ENCODE results near the gene ORAI3. TPM values are rescaled to one million over a fixed set of nuclear protein-coding genes. Genes with fewer than 3 reads are reported as not detected.

ORAI3 gene
- total and polyA plus RNA-seq, 2 of the 13 experiments (the other 11 are each of a cell fraction or from before 2014, with no cell fraction given): 11.4 to 32.0 TPM

- TF ChIP-seq KDM6A (CRISPR knock-in tag; IDR thresholded peaks at IDR 0.05; ENCODE audit: low read depth) (no peak), ZNF530 (CRISPR knock-in tag; IDR thresholded peaks at IDR 0.05; ENCODE audit: low read depth) (no peak), HHEX (CRISPR knock-in tag; IDR thresholded peaks at IDR 0.05) (no peak), CREBL2 (CRISPR knock-in tag; IDR thresholded peaks at IDR 0.05; ENCODE audit: borderline replicate concordance) (peak; percentile 45; the same call in 1 of the 2 replicates), ZNF746 (CRISPR knock-in tag; IDR thresholded peaks at IDR 0.05) (no peak; the same call in 1 of the 2 replicates), ZNF33A (CRISPR knock-in tag; IDR thresholded peaks at IDR 0.05; ENCODE audit: borderline replicate concordance) (no peak), CCDC6 (CRISPR knock-in tag; IDR thresholded peaks at IDR 0.05) (no peak), ZNF543 (CRISPR knock-in tag; IDR thresholded peaks at IDR 0.05) (no peak), RFX1 (IDR thresholded peaks at IDR 0.05) (no peak), SNAPC4 (CRISPR knock-in tag; IDR thresholded peaks at IDR 0.05) (no peak), MAZ (IDR thresholded peaks at IDR 0.05; ENCODE audit: borderline replicate concordance, low read depth, low read length) (peak; percentile 97), MAZ (CRISPR knock-in tag; IDR thresholded peaks at IDR 0.05; ENCODE audit: low read depth) (peak; percentile 80; the same call in 1 of the 2 replicates), ZNF296 (CRISPR knock-in tag; conservative IDR thresholded peaks at IDR 0.05) (no peak), NR1H2 (CRISPR knock-in tag; IDR thresholded peaks at IDR 0.05; ENCODE audit: borderline replicate concordance, low read depth) (no peak), KLF9 (CRISPR knock-in tag; IDR thresholded peaks at IDR 0.05; ENCODE audit: low read depth) (no peak), ZNF615 (CRISPR knock-in tag; IDR thresholded peaks at IDR 0.05; ENCODE audit: borderline replicate concordance) (no peak), ZSCAN21 (CRISPR knock-in tag; IDR thresholded peaks at IDR 0.05; ENCODE audit: borderline replicate concordance) (no peak), ZFP36L1 (CRISPR knock-in tag; IDR thresholded peaks at IDR 0.05) (no peak), ZIK1 (CRISPR knock-in tag; IDR thresholded peaks at IDR 0.05; ENCODE audit: borderline replicate concordance, low read depth) (no peak), ERF (CRISPR knock-in tag; IDR thresholded peaks at IDR 0.05) (no peak), ZBTB25 (CRISPR knock-in tag; IDR thresholded peaks at IDR 0.05) (no peak), PHF20 (CRISPR knock-in tag; IDR thresholded peaks at IDR 0.05) (no peak; the same call in 1 of the 2 replicates), ZNF354B (CRISPR knock-in tag; IDR thresholded peaks at IDR 0.05) (peak; percentile 99; the same call in 1 of the 2 replicates)
- TF ChIP-seq, protein P1, sequence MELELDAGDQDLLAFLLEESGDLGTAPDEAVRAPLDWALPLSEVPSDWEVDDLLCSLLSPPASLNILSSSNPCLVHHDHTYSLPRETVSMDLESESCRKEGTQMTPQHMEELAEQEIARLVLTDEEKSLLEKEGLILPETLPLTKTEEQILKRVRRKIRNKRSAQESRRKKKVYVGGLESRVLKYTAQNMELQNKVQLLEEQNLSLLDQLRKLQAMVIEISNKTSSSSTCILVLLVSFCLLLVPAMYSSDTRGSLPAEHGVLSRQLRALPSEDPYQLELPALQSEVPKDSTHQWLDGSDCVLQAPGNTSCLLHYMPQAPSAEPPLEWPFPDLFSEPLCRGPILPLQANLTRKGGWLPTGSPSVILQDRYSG (CRISPR knock-in tag; IDR thresholded peaks at IDR 0.05): no peak
Measured at GRCh38 chr16:30922960-30923535, 25.8 kb upstream of the ORAI3 start (continued).
